Lung (tissue), 16 donors: ENCODE results near the gene UNC80. TPM values are rescaled to one million over a fixed set of nuclear protein-coding genes. Genes with fewer than 3 reads are reported as not detected.

Source experiments
- ATAC-seq: fragments of 200-7000 bp; cut with Tn5 transposase; one replicate; pipeline ENCODE4 v1.9.1; 2020; ENCODE audit warnings: moderate number of reproducible peaks; ENCODE audit not compliant: insufficient read depth, low FRiP score
- DNase-seq, 3 donors: peaks; one replicate each; pipeline ENCODE4 v3.0.0-alpha.2; 2013 to 2017
- H3K27ac ChIP-seq, 2 donors: one replicate each; pipeline ENCODE4 v1.5.1; 2013; ENCODE audit warnings: mild to moderate bottlenecking in 2 of 2, moderate library complexity in 2 of 2, control low read depth in 1 of 2, inconsistent platforms in 1 of 2, low read depth in 1 of 2, low read length in 1 of 2
- H3K27me3 ChIP-seq, 3 donors: one replicate each; pipeline ENCODE4 v1.5.1; 2013; ENCODE audit warnings: low read length in 2 of 3; ENCODE audit not compliant: control insufficient read depth in 3 of 3, insufficient read depth in 3 of 3
- H3K36me3 ChIP-seq, 4 donors: one replicate each; pipeline ENCODE4 v1.5.1; 2013; ENCODE audit warnings: low read length in 4 of 4, mild to moderate bottlenecking in 1 of 4, moderate library complexity in 1 of 4; ENCODE audit not compliant: control insufficient read depth in 4 of 4, insufficient read depth in 4 of 4
- H3K4me1 ChIP-seq, 5 donors: one replicate each; pipeline ENCODE4 v1.5.1; 2013; ENCODE audit warnings: low read length in 5 of 5, mild to moderate bottlenecking in 2 of 5, moderate library complexity in 1 of 5; ENCODE audit not compliant: control insufficient read depth in 5 of 5, insufficient read depth in 5 of 5
- H3K4me3 ChIP-seq: one replicate; pipeline ENCODE4 v1.5.1; 2013; ENCODE audit warnings: mild to moderate bottlenecking, control low read depth, moderate library complexity
- H3K9ac ChIP-seq, 2 donors: one replicate each; pipeline ENCODE4 v1.5.1; 2013; ENCODE audit warnings: low read length in 2 of 2, control low read depth in 1 of 2; ENCODE audit not compliant: insufficient read depth in 1 of 2
- H3K9me3 ChIP-seq, 4 donors: one replicate each; pipeline ENCODE4 v1.5.1; 2013; ENCODE audit warnings: low read length in 3 of 4, mild to moderate bottlenecking in 1 of 4, moderate library complexity in 1 of 4; ENCODE audit not compliant: control insufficient read depth in 4 of 4, insufficient read depth in 3 of 4
- CTCF ChIP-seq: IDR thresholded peaks from 2 replicates; pipeline ENCODE4 v1.5.1; 2012; ENCODE audit warnings: mild to moderate bottlenecking; ENCODE audit errors: control extremely low read depth, extremely low read depth
- WGBS, 2 donors: extraction: QIAGEN DNeasy Blood & Tissue Kit; methylation state at CpG; one replicate each; pipeline ENCODE4 v1.1.7; 2013; 5-methylcytosine and 5-hydroxymethylcytosine counted together
- long read RNA-seq, 5 donors: transcript quantifications; one replicate each; lab custom pipeline, GENCODE V29; 2026
- polyA plus RNA-seq, 2 donors: library from polyadenylated mRNA; stranded (reverse); fragments of 200-250 nt; gene quantifications; one replicate each; pipeline ENCODE4 v1.2.1, GENCODE V29; 2013
- total RNA-seq, 2 donors: library from RNA; depleted of rRNA in 1 of 2; stranded (reverse); fragments of >200 nt in 1 of 2; gene quantifications; one replicate each; pipeline ENCODE4 v1.2.1, GENCODE V29; 2014 to 2021
- donor health status: control.
- donor health status: control.
- donor health status: Bipolar disorder and iron deficiency.
- donor health status: healthy.
- donor health status: DM: yes; HTN: yes; CAD: no.

The UNC80 gene
- total RNA-seq (1 to 10 TPM in 1 of 2 donors, under 1 TPM in 1; 0.03 to 2.2 TPM), polyA plus RNA-seq (under 1 TPM; under 0.01 to 0.02 TPM)
- long read RNA-seq, donor 1, result 0 reads
- long read RNA-seq, donor 2, result 0 reads
- long read RNA-seq, donor 3, result 0 reads
- long read RNA-seq, donor 4, result 0 reads
- long read RNA-seq, donor 5, result 0 reads

- H3K4me1 ChIP-seq, result peaks cover 0 to 7% (median 3%) of the 10 kb centered on the region in 5 donors
Observed at GRCh38 chr2:209771474-209772289, at the start of gene UNC80. Gene UNC80, plus strand, starts transcription at chr2:209771832. Its CDS starts 241 bp downstream, at chr2:209772073.

GRCh38 chr2:209726311-209726710 lies 45.3 kb upstream of the UNC80 start:
- Histone ChIP-seq H3K36me3 (no peaks in the 10 kb centered on the region), H3K4me3 (no peak overlapping the region), H3K9ac (no peak overlapping the region), H3K27ac (no peak overlapping the region), H3K9me3 (no peaks in the 10 kb centered on the region), H3K4me1 (no peaks in the 10 kb centered on the region), H3K27me3 (no peaks in the 10 kb centered on the region)
- no peak for DNase-seq
- 93 to 96% methylated on average over 2 of the region's 2 CpGs for WGBS, 2 donors
- no peak for TF ChIP-seq CTCF
- no peak for ATAC-seq

More at GRCh38 chr2:209771474-209772289, at the start of gene UNC80:
- ATAC-seq (peak; percentile 86), DNase-seq (peak; percentile 84 to 92 (median 88))
- Histone ChIP-seq H3K4me3 (no peak within 1 kb of the TSS), H3K27ac (no peak within 1 kb of the TSS), H3K9me3 (no peaks in the 10 kb centered on the region), H3K27me3 (peaks cover 0 to 11% (median 5%) of the 10 kb centered on the region in 3 donors), H3K9ac (no peak within 1 kb of the TSS), H3K36me3 (no peaks in the 10 kb centered on the region)
- TF ChIP-seq CTCF, result no peak
- 1 to 4% methylated on average over 56 to 73 of the region's 73 CpGs for WGBS, 2 donors

DNA sequence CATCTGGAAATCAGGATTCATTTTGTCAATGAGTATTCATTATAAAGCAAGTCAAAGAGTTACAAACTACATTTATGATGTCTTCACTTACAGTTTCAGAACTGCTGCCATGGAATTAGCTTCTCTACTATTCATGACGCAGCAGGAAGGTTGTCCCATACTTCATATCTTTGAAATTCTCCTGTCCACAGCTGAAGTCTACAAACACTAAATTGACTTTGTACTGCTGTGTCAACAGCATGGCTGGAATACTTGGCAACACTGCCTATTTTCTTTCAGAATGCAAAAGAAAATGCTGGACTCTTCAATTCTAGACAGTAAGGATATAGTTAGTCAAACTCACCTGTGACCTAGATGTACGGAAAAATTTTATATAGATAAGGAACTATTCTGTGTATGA lies 44.6 kb upstream of the UNC80 start:
- Histone ChIP-seq H3K9me3 (no peaks in the 10 kb centered on the region), H3K27me3 (no peaks in the 10 kb centered on the region), H3K9ac (no peak overlapping the region), H3K27ac (no peak overlapping the region), H3K4me1 (no peaks in the 10 kb centered on the region), H3K36me3 (no peaks in the 10 kb centered on the region), H3K4me3 (no peak overlapping the region)
- 83 to 87% methylated on average over 2 of the region's 2 CpGs for WGBS, 2 donors
- no peak for ATAC-seq
- TF ChIP-seq CTCF, result no peak
- peak in 1 of 3 donors; percentile 6 for DNase-seq
